IPS-18a (cell line): Measurements from ENCODE around the gene B4GALNT3.
"Not testable (repeated sequence)": the region's sequence is repeated elsewhere in the genome, so short reads cannot be mapped to it uniquely, and the experiment has no call there.

Experiments
- H3K27ac ChIP-seq: one replicate; pipeline ENCODE4 v1.5.1; 2013; ENCODE audit warnings: low read length
- H3K27me3 ChIP-seq: one replicate; pipeline ENCODE4 v1.6.1; 2013; ENCODE audit warnings: mild to moderate bottlenecking, low read length; ENCODE audit not compliant: control insufficient read depth, insufficient read depth
- H3K36me3 ChIP-seq: one replicate; pipeline ENCODE4 v1.6.1; 2013; ENCODE audit warnings: low read depth, low read length; ENCODE audit not compliant: control insufficient read depth
- H3K4me1 ChIP-seq: one replicate; pipeline ENCODE4 v1.6.1; 2013; ENCODE audit warnings: low read depth, low read length; ENCODE audit not compliant: control insufficient read depth
- H3K4me3 ChIP-seq: one replicate; pipeline ENCODE4 v1.5.1; 2013; ENCODE audit warnings: low read length
- H3K9ac ChIP-seq: one replicate; pipeline ENCODE4 v1.6.1; 2013; ENCODE audit warnings: mild to moderate bottlenecking, low read length, moderate library complexity
- H3K9me3 ChIP-seq: one replicate; pipeline ENCODE4 v1.6.1; 2013; ENCODE audit warnings: low read depth, low read length; ENCODE audit not compliant: control insufficient read depth

Gene B4GALNT3

GRCh38 chr12:572532-572899 is 112.8 kb downstream of the B4GALNT3 start:
- Histone ChIP-seq H3K27me3 (peaks cover 21% of the 10 kb centered on the region), H3K4me1 (peaks cover 3% of the 10 kb centered on the region), H3K9me3 (no peaks in the 10 kb centered on the region), H3K9ac (no peak overlapping the region), H3K27ac (no peak overlapping the region), H3K4me3 (no peak overlapping the region), H3K36me3 (no peaks in the 10 kb centered on the region)

- Histone ChIP-seq H3K9me3 (no peaks in the 10 kb centered on the region), H3K4me3 (no peak overlapping the region), H3K27me3 (peaks cover 21% of the 10 kb centered on the region), H3K36me3 (no peaks in the 10 kb centered on the region), H3K9ac (no peak overlapping the region), H3K27ac (no peak overlapping the region), H3K4me1 (peaks cover 3% of the 10 kb centered on the region)
Measured at GRCh38 chr12:573232-573631, 113.5 kb downstream of the B4GALNT3 start.

GRCh38 chr12:574475-575128 is 114.9 kb downstream of the B4GALNT3 start:
- Histone ChIP-seq H3K27ac (no peak overlapping the region), H3K4me1 (peaks cover 7% of the 10 kb centered on the region), H3K9me3 (no peaks in the 10 kb centered on the region), H3K27me3 (peaks cover 16% of the 10 kb centered on the region), H3K36me3 (no peaks in the 10 kb centered on the region), H3K9ac (no peak overlapping the region), H3K4me3 (no peak overlapping the region)

- Histone ChIP-seq H3K27ac (no peak overlapping the region), H3K4me1 (peaks cover 9% of the 10 kb centered on the region), H3K9ac (no peak overlapping the region), H3K4me3 (no peak overlapping the region), H3K27me3 (peaks cover 16% of the 10 kb centered on the region), H3K9me3 (no peaks in the 10 kb centered on the region), H3K36me3 (no peaks in the 10 kb centered on the region)
Measured at GRCh38 chr12:575129-575502, 115.4 kb downstream of the B4GALNT3 start.

GRCh38 chr12:575948-576614 is 116.3 kb downstream of the B4GALNT3 start:
- Histone ChIP-seq H3K36me3 (no peaks in the 10 kb centered on the region), H3K27me3 (peaks cover 16% of the 10 kb centered on the region), H3K4me3 (no peak overlapping the region), H3K4me1 (peaks cover 7% of the 10 kb centered on the region), H3K9ac (peak overlapping the region; percentile 33), H3K27ac (no peak overlapping the region), H3K9me3 (no peaks in the 10 kb centered on the region)

- H3K9ac ChIP-seq: no peak overlapping the region
- no peak overlapping the region for H3K27ac ChIP-seq
- peaks cover 7% of the 10 kb centered on the region for H3K4me1 ChIP-seq
- H3K4me3 ChIP-seq: no peak overlapping the region
- peaks cover 16% of the 10 kb centered on the region for H3K27me3 ChIP-seq
- H3K36me3 ChIP-seq: no peaks in the 10 kb centered on the region
- no peaks in the 10 kb centered on the region for H3K9me3 ChIP-seq
Measured at GRCh38 chr12:576615-577110, 116.9 kb downstream of the B4GALNT3 start.

- H3K27ac ChIP-seq, H3K4me3 ChIP-seq, H3K36me3 ChIP-seq, H3K9me3 ChIP-seq, H3K9ac ChIP-seq, H3K4me1 ChIP-seq: not testable (repeated sequence)
- H3K27me3 ChIP-seq: peaks cover 16% of the 10 kb centered on the region
Measured at GRCh38 chr12:577994-578747, 118.4 kb downstream of the B4GALNT3 start.

- Histone ChIP-seq H3K27ac (no peak overlapping the region), H3K4me1 (peaks cover 7% of the 10 kb centered on the region), H3K4me3 (no peak overlapping the region), H3K9ac (no peak overlapping the region), H3K9me3 (no peaks in the 10 kb centered on the region), H3K27me3 (peaks cover 16% of the 10 kb centered on the region), H3K36me3 (no peaks in the 10 kb centered on the region)
Measured at GRCh38 chr12:578748-579419, 119.1 kb downstream of the B4GALNT3 start.

GRCh38 chr12:579420-580110 is 119.8 kb downstream of the B4GALNT3 start:
- H3K4me3 ChIP-seq: no peak overlapping the region

GRCh38 chr12:580813-581212 is 121.1 kb downstream of the B4GALNT3 start:
- Histone ChIP-seq H3K27me3 (peaks cover 9% of the 10 kb centered on the region), H3K4me1 (peaks cover 7% of the 10 kb centered on the region), H3K9me3 (no peaks in the 10 kb centered on the region), H3K4me3 (no peak overlapping the region), H3K9ac (no peak overlapping the region), H3K36me3 (no peaks in the 10 kb centered on the region), H3K27ac (no peak overlapping the region)

More at GRCh38 chr12:579420-580110, 119.8 kb downstream of the B4GALNT3 start:
- Histone ChIP-seq H3K4me1 (peaks cover 7% of the 10 kb centered on the region), H3K27me3 (peaks cover 16% of the 10 kb centered on the region), H3K27ac (no peak overlapping the region), H3K9ac (no peak overlapping the region), H3K9me3 (no peaks in the 10 kb centered on the region), H3K36me3 (no peaks in the 10 kb centered on the region)

GRCh38 chr12:581321-581720 is 121.6 kb downstream of the B4GALNT3 start:
- Histone ChIP-seq H3K4me3 (no peak overlapping the region), H3K9me3 (no peaks in the 10 kb centered on the region), H3K4me1 (peaks cover 7% of the 10 kb centered on the region), H3K27ac (no peak overlapping the region), H3K36me3 (no peaks in the 10 kb centered on the region), H3K9ac (no peak overlapping the region), H3K27me3 (peaks cover 8% of the 10 kb centered on the region)
